Cardiac muscle cell (in vitro differentiated cells and primary cell): ENCODE results near the gene NAALADL2. TPM values are rescaled to one million over a fixed set of nuclear protein-coding genes. Genes with fewer than 3 reads are reported as not detected.

Experiments used
- DNase-seq, 2 donors: peaks; one replicate each; pipeline versions ENCODE4 v3.0.0 to v3.0.0-alpha.2; 2010 to 2017; ENCODE audit warnings: low read depth in 1 of 2, low spot score in 1 of 2
- H3K27ac ChIP-seq: fragments of 200-600 bp; sonication (generic); 2 replicates; pipeline ENCODE4 v1.5.1; 2016
- H3K27me3 ChIP-seq: fragments of 200-600 bp; sonication (generic); 2 replicates; pipeline ENCODE4 v1.6.0; 2016; ENCODE audit warnings: control low read depth
- H3K36me3 ChIP-seq: fragments of 200-600 bp; sonication (generic); 2 replicates; pipeline ENCODE4 v1.5.1; 2016; ENCODE audit warnings: control low read depth
- H3K4me1 ChIP-seq: fragments of 200-600 bp; sonication (generic); 2 replicates; pipeline ENCODE4 v1.8.1; 2017; ENCODE audit warnings: low read depth, mild to moderate bottlenecking, mixed run types
- H3K4me3 ChIP-seq: fragments of 200-600 bp; sonication (generic); 2 replicates; pipeline ENCODE4 v1.5.1; 2016; ENCODE audit warnings: mild to moderate bottlenecking
- H3K9me3 ChIP-seq: fragments of 200-600 bp; sonication (generic); 2 replicates; pipeline ENCODE4 v1.5.1; 2017; ENCODE audit warnings: low read depth, mild to moderate bottlenecking, control low read depth
- CTCF ChIP-seq: IDR thresholded peaks from 2 replicates; pipeline ENCODE4 v1.5.1; 2012; ENCODE audit warnings: low read depth, mild to moderate bottlenecking, low read length
- polyA plus RNA-seq: library from polyadenylated mRNA; unstranded; fragments of >200 nt; fragmentation: Nextera tagmentation; extraction: Ambion mirVana; gene quantifications from 2 replicates; pipeline ENCODE4 v1.2.1, GENCODE V29; 2016
- total RNA-seq: library from RNA; depleted of rRNA; stranded (reverse); fragments of >200 nt; gene quantifications from 2 replicates; pipeline ENCODE4 v1.2.3, GENCODE V29; 2016

The NAALADL2 gene
- total and polyA plus RNA-seq, 2 experiments from 2014 or later, result 2.4 to 3.8 TPM

GRCh38 chr3:175240921-175241320 lies 381.8 kb downstream of the NAALADL2 start:
- Histone ChIP-seq H3K27me3 (no peaks in the 10 kb centered on the region), H3K27ac (no peak overlapping the region), H3K9me3 (no peaks in the 10 kb centered on the region), H3K4me3 (no peak overlapping the region), H3K4me1 (peaks cover 6% of the 10 kb centered on the region), H3K36me3 (no peaks in the 10 kb centered on the region)
- no peak for DNase-seq
- TF ChIP-seq CTCF, result no peak

GRCh38 chr3:175242243-175242642 lies 383.1 kb downstream of the NAALADL2 start:
- Histone ChIP-seq H3K4me3 (no peak overlapping the region), H3K9me3 (no peaks in the 10 kb centered on the region), H3K27ac (no peak overlapping the region), H3K4me1 (peaks cover 6% of the 10 kb centered on the region), H3K27me3 (no peaks in the 10 kb centered on the region), H3K36me3 (no peaks in the 10 kb centered on the region)
- no peak for TF ChIP-seq CTCF
- no peak for DNase-seq

DNA sequence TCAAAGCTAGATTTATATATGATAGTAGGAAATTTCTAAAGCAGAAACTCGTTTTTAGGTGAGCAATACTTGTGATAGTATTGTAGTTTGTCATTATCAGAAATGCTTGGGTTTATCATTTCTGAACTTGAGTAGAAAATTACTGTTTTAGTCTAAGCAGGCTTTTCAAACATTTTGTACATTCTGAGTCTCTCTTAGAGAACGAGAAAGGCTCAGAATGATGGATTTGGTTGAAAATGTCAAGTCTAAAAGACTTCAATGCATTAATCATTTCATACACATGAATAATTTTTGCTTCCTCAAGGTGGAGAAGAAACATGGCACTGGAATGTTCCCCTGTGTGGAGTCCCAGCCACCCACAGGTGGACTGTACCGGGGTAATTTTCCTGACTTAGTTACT lies 387.1 kb downstream of the NAALADL2 start:
- DNase-seq, result no peak

DNA sequence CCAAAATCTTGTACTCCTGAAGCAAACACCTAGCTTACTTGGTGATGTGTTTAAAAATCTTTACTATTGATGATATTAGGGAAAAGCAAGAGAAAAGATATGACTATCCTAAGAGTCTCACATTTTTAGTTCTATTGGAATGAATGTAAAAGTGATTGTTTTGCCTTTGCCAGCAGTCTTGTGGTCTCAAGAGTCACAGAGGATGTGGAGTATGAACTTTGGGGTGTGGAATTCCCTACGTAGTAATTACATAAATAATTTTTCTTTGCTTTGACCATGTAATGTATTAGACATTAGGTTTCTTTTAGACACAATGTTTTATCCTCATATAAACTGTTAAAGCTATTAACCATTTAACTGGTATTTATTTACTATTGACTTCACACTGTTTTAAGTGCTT lies 387.6 kb downstream of the NAALADL2 start:
- Histone ChIP-seq H3K27me3 (no peaks in the 10 kb centered on the region), H3K4me1 (no peaks in the 10 kb centered on the region), H3K9me3 (no peaks in the 10 kb centered on the region), H3K27ac (no peak overlapping the region), H3K36me3 (no peaks in the 10 kb centered on the region), H3K4me3 (no peak overlapping the region)
- DNase-seq, result no peak
- no peak for TF ChIP-seq CTCF

More for the DNA sequence above, 387.1 kb downstream of the NAALADL2 start:
- no peak overlapping the region for H3K27ac ChIP-seq
- H3K27me3 ChIP-seq, result no peaks in the 10 kb centered on the region
- no peaks in the 10 kb centered on the region for H3K9me3 ChIP-seq
- no peaks in the 10 kb centered on the region for H3K36me3 ChIP-seq
- no peak overlapping the region for H3K4me3 ChIP-seq
- no peak for TF ChIP-seq CTCF
- no peaks in the 10 kb centered on the region for H3K4me1 ChIP-seq

DNA sequence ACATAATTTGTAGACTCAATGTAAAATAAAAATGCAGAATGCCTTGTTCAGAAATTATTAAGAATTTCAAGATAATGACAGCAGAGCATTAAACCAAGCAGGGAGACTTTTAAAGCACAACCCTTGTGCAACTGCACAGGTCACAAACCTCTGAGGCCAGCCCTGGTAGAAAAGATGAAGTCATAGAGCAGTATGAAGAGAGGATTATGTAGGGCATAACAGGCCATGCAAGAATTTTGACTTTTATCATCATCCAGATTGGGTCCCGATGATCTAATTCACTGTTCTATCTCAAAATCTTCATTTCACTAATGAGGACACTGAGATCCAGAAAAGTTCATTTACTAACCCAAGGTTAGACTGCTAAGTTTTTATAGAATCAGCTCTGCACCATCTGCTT lies 388.5 kb downstream of the NAALADL2 start:
- no peak for DNase-seq
- no peaks in the 10 kb centered on the region for H3K27me3 ChIP-seq
- no peak overlapping the region for H3K4me3 ChIP-seq
- H3K4me1 ChIP-seq, result no peaks in the 10 kb centered on the region
- no peaks in the 10 kb centered on the region for H3K36me3 ChIP-seq
- no peak for TF ChIP-seq CTCF
- no peaks in the 10 kb centered on the region for H3K9me3 ChIP-seq
- H3K27ac ChIP-seq, result no peak overlapping the region

- TF ChIP-seq CTCF, result no peak
- Histone ChIP-seq H3K36me3 (no peaks in the 10 kb centered on the region), H3K9me3 (no peaks in the 10 kb centered on the region), H3K4me1 (no peaks in the 10 kb centered on the region), H3K27ac (no peak overlapping the region), H3K27me3 (no peaks in the 10 kb centered on the region), H3K4me3 (no peak overlapping the region)
- DNase-seq, result no peak
Measured at GRCh38 chr3:175248832-175249231, 389.7 kb downstream of the NAALADL2 start.
